Transverse colon (tissue), 4 donors: ENCODE data around the gene FREM2.

ENCODE experiments used
- EP300 ChIP-seq: sonication (generic); formaldehyde crosslinking; IDR thresholded peaks from one replicate; pipeline ENCODE4 v1.6.1; 2017; ENCODE audit warnings: antibody characterized with exemption, low read depth
- POLR2A ChIP-seq: fragments of 450-650 bp; IDR thresholded peaks from one replicate; pipeline ENCODE4 v1.6.1; 2016; ENCODE audit warnings: antibody characterized with exemption, mild to moderate bottlenecking, moderate library complexity
- POLR2AphosphoS5 ChIP-seq, 3 donors: sonication (generic); formaldehyde crosslinking; IDR thresholded peaks; one replicate each; pipeline ENCODE4 v1.6.1; 2016; ENCODE audit warnings: antibody characterized with exemption in 3 of 3
- TF ChIP-seq, protein P1 (sequence below), 5 experiments: fragments of 200-600 bp in 3 of 5; fragments of 450-650 bp in 2 of 5; sonication (generic) in 3 of 5; IDR thresholded peaks; 1 replicate in 2 of 5; 2 replicates in 3 of 5; pipeline ENCODE4 v1.5.1; 2016 to 2017; ENCODE audit warnings: antibody characterized with exemption in 5 of 5, inconsistent platforms in 3 of 5, mild to moderate bottlenecking in 2 of 5, moderate library complexity in 1 of 5

DNA sequence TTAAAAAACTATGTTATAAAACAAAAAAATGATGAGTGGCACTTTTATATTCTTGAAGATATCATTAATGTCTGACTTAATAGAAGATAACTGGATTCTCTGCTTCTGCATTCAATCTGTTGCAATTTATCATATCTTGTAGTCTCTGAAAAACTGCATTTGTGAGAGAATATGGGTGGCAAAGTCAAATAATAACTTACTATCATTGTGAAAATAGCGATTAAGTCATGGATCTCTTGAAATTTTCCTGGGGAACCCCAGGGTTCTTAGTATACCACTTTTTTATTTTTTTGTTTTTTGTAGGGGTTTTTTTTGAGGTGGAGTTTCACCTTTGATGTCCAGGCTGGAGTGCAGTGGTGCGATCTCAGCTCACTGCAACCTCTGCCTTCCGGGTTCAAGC, 176.7 kb downstream of the FREM2 start:
- TF ChIP-seq, protein P1, sequence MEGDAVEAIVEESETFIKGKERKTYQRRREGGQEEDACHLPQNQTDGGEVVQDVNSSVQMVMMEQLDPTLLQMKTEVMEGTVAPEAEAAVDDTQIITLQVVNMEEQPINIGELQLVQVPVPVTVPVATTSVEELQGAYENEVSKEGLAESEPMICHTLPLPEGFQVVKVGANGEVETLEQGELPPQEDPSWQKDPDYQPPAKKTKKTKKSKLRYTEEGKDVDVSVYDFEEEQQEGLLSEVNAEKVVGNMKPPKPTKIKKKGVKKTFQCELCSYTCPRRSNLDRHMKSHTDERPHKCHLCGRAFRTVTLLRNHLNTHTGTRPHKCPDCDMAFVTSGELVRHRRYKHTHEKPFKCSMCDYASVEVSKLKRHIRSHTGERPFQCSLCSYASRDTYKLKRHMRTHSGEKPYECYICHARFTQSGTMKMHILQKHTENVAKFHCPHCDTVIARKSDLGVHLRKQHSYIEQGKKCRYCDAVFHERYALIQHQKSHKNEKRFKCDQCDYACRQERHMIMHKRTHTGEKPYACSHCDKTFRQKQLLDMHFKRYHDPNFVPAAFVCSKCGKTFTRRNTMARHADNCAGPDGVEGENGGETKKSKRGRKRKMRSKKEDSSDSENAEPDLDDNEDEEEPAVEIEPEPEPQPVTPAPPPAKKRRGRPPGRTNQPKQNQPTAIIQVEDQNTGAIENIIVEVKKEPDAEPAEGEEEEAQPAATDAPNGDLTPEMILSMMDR (IDR thresholded peaks at IDR 0.05) = no peak
- TF ChIP-seq POLR2A = no peak
- TF ChIP-seq POLR2AphosphoS5 (IDR thresholded peaks at IDR 0.05) = no peak
- no peak for TF ChIP-seq EP300
